ENCODE data around the gene ZMYM3.

Gene ZMYM3

DNA sequence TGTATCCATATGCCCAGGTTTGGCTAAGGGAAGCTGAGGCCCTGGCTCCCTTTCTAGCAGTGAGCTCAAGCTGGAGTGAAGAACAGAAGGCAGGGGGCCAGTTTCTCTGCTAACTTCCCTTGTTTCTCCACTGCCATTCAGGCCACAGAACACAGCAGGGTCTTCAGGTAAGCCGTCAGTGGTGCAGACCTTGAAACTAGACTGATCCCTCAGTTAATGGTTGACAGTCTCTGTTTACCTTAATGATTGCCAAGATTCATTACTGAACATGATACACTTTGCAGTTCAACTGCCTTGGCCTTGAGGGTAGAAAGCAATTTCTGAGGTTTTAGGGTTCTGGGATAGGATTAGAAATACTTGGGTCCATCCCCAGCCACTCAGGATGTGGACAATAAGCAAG is 39.8 kb downstream of the ZMYM3 start:
- TF ChIP-seq, protein P1, sequence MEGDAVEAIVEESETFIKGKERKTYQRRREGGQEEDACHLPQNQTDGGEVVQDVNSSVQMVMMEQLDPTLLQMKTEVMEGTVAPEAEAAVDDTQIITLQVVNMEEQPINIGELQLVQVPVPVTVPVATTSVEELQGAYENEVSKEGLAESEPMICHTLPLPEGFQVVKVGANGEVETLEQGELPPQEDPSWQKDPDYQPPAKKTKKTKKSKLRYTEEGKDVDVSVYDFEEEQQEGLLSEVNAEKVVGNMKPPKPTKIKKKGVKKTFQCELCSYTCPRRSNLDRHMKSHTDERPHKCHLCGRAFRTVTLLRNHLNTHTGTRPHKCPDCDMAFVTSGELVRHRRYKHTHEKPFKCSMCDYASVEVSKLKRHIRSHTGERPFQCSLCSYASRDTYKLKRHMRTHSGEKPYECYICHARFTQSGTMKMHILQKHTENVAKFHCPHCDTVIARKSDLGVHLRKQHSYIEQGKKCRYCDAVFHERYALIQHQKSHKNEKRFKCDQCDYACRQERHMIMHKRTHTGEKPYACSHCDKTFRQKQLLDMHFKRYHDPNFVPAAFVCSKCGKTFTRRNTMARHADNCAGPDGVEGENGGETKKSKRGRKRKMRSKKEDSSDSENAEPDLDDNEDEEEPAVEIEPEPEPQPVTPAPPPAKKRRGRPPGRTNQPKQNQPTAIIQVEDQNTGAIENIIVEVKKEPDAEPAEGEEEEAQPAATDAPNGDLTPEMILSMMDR (IDR thresholded peaks at IDR 0.05; ENCODE audit: borderline replicate concordance, control extremely low read depth, extremely low read depth, insufficient read depth, missing control alignments) = no peak
- no peak for DNase-seq (ENCODE audit: low spot score)
- in situ Hi-C loops (cut with MboI; ENCODE audit: low sequenced_read_pairs, unreplicated experiment) = no loop called here

DNA sequence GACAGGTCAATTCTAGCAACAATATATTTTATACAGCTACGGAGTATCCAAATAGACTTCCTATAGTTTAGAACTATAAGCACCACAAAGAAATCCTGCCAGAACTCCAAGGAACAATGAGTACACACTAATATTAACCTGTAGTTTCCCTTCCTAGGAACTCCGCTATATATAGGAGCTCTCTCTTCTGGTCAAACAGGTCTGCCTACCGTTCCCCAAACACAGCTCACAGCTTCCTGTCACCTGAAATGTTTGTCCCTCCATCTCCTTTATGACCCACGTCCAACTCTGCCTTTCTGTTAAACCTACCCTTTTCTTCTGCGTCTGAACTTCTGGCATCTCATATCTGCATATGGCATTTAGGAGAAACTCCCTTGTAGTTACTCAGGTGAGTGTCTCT is 41.4 kb downstream of the ZMYM3 start:
- in situ Hi-C loops (cut with MboI; ENCODE audit: low sequenced_read_pairs, unreplicated experiment) = no loop called here
- DNase-seq (ENCODE audit: low spot score) = no peak
- TF ChIP-seq, protein P1 (IDR thresholded peaks at IDR 0.05; ENCODE audit: borderline replicate concordance, control extremely low read depth, extremely low read depth, insufficient read depth, missing control alignments) = no peak

GRCh38 chrX:71210816-71211215 is 43.1 kb downstream of the ZMYM3 start:
- DNase-seq (ENCODE audit: low spot score) = no peak
- in situ Hi-C loops (cut with MboI; ENCODE audit: low sequenced_read_pairs, unreplicated experiment) = no loop called here
- TF ChIP-seq, protein P1 (IDR thresholded peaks at IDR 0.05; ENCODE audit: borderline replicate concordance, control extremely low read depth, extremely low read depth, insufficient read depth, missing control alignments) = no peak

DNA sequence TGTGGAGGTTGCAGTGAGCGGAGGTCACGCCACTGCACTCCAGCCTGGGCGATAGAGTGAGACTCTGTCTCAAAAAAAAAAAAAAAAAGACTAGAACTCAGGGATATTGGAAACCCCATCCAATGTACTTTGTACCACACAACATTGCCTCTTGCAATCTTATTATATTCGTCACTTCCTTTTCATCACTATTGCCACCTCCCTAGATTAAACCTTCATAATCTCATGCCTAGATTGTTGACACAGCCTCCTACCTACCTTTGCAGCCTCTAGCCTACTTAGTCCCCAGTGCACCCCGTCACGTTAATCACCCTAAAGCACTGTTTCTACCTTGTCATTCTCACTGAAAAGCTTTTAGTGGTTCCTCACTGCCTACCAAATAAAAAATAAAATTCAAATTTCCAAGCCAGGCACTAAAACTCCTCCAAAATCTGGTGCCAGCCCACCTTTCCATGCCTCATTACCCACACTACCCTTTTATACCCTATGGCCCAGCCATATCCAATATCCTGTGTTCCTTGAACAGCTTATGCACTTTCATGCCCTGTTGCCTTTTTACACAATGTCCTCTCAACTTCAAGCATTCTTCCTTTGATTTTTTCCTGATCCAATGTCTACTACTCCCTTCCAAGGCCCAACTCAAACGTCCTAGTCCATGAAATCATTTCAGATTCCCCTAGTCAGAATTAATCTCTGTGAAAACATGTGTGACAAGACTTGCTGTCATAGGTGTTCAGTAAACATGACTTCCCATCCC is 54.5 kb downstream of the ZMYM3 start:
- TF ChIP-seq, protein P1 (IDR thresholded peaks at IDR 0.05; ENCODE audit: borderline replicate concordance, control extremely low read depth, extremely low read depth, insufficient read depth, missing control alignments) = no peak
- in situ Hi-C loops (cut with MboI; ENCODE audit: low sequenced_read_pairs, unreplicated experiment) = no loop called here
- no peak for DNase-seq (ENCODE audit: low spot score)

- in situ Hi-C loops (cut with MboI; ENCODE audit: low sequenced_read_pairs, unreplicated experiment) = no loop called here
- DNase-seq (ENCODE audit: low spot score) = peak; percentile 64
- TF ChIP-seq, protein P1 (IDR thresholded peaks at IDR 0.05; ENCODE audit: borderline replicate concordance, control extremely low read depth, extremely low read depth, insufficient read depth, missing control alignments) = no peak
Observed at GRCh38 chrX:71198066-71198465, 55.9 kb downstream of the ZMYM3 start.

DNA sequence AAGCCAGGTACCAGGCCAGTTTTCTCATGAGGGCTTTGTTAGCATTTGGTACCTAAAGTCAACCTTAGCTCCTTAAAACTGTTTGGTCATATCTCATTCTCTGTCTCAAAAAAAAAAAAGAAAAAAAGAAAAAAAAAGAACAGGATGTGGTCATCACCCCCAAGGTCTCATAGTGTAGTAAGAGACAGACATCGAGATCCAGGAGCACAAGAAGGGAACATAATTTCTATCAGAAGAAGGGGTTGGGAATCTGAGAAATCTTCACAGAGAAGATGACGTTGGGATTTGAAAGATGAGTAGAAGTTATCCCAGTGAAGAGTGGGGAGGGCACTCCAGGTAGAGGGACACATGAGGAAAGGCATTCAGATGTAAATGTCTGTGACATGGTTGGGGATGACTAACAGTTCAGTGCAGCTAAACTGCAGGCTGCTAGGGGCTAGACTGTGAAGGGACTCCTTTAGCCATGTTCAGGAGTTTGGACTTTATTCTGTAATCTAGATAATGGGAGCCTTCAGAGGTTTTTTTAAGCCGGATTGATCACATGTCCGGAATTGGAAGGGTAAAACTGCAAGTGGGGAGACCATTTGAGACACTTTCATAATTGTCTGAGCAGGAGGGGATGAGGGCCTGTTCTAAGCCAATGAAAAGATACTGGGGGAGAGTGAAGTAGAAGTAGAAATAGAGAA is 57.8 kb downstream of the ZMYM3 start:
- TF ChIP-seq, protein P1 (IDR thresholded peaks at IDR 0.05; ENCODE audit: borderline replicate concordance, control extremely low read depth, extremely low read depth, insufficient read depth, missing control alignments) = no peak
- in situ Hi-C loops (cut with MboI; ENCODE audit: low sequenced_read_pairs, unreplicated experiment) = no loop called here

More for the DNA sequence above, 57.8 kb downstream of the ZMYM3 start:
- peak; percentile 33 for DNase-seq (ENCODE audit: low spot score)

Data from GM13976 (cell line).